Activated T-cell treated with anti-CD3 and anti-CD28 coated beads, Interleukin-2, amount 50 U/mL, for 72 hours (primary cell): Measurements from ENCODE around the gene CDAN1. TPM values are rescaled to one million over a fixed set of nuclear protein-coding genes. Genes with fewer than 3 reads are reported as not detected.

Experiments
- ATAC-seq, 2 donors: fragments of 150-1000 bp; cut with Tn5 transposase; replicated peaks in 1 of 2; 2 replicates each; pipeline ENCODE4 v1.10.0; 2021; ENCODE audit warnings: moderate library complexity in 2 of 2, mild to moderate bottlenecking in 1 of 2
- DNase-seq, 2 donors: peaks; one replicate each; pipeline ENCODE4 v3.0.0; 2021 to 2022; ENCODE audit warnings: mixed read lengths in 1 of 2
- H3K27ac Mint-ChIP-seq: one replicate; pipeline ENCODE4 v1.8.0; 2022; ENCODE audit warnings: mild to moderate bottlenecking, moderate library complexity, mixed read lengths
- H3K27me3 Mint-ChIP-seq: one replicate; pipeline ENCODE4 v1.8.0; 2022; ENCODE audit warnings: low read depth, mixed read lengths
- H3K36me3 Mint-ChIP-seq, 2 donors: one replicate each; pipeline ENCODE4 v1.8.0; 2022; ENCODE audit warnings: mixed read lengths in 2 of 2, mild to moderate bottlenecking in 1 of 2; ENCODE audit not compliant: insufficient read depth in 2 of 2
- H3K4me1 Mint-ChIP-seq: one replicate; pipeline ENCODE4 v1.8.0; 2022; ENCODE audit warnings: low read depth, mixed read lengths
- H3K4me3 Mint-ChIP-seq, 2 donors: one replicate each; pipeline ENCODE4 v1.8.0; 2022; ENCODE audit warnings: mild to moderate bottlenecking in 2 of 2, mixed read lengths in 2 of 2, moderate library complexity in 2 of 2
- H3K9me3 Mint-ChIP-seq, 2 donors: one replicate each; pipeline ENCODE4 v1.8.0; 2022; ENCODE audit warnings: mixed read lengths in 2 of 2
- total RNA-seq, 2 donors: library from RNA; stranded (reverse); gene quantifications; one replicate each; pipeline ENCODE4 v1.2.3, GENCODE V29; 2022

The CDAN1 gene
- total RNA-seq, 2 donors from 2014 or later: 18.2 to 26.0 TPM

- Mint-ChIP-seq H3K9me3 (no peaks in the 10 kb centered on the region), H3K4me3 (no peak overlapping the region), H3K27ac (no peak overlapping the region), H3K4me1 (peaks cover 5% of the 10 kb centered on the region), H3K27me3 (no peaks in the 10 kb centered on the region), H3K36me3 (peaks cover 3 to 13% of the 10 kb centered on the region in 2 donors)
- DNase-seq: no peak
- no peak for ATAC-seq
These were observed 6.8 kb downstream of the CDAN1 start for GRCh38 chr15:42730135-42730534.

- Mint-ChIP-seq H3K9me3 (no peaks in the 10 kb centered on the region), H3K27ac (no peak overlapping the region), H3K27me3 (no peaks in the 10 kb centered on the region), H3K36me3 (peaks cover 2 to 17% of the 10 kb centered on the region in 2 donors), H3K4me1 (no peaks in the 10 kb centered on the region), H3K4me3 (no peak overlapping the region)
- ATAC-seq (no peak), DNase-seq (no peak)
These were observed 7.5 kb downstream of the CDAN1 start for GRCh38 chr15:42729409-42729808.

GRCh38 chr15:42728972-42729371 lies 8.0 kb downstream of the CDAN1 start:
- DNase-seq (no peak), ATAC-seq (no peak)
- Mint-ChIP-seq H3K9me3 (no peaks in the 10 kb centered on the region), H3K36me3 (peaks cover 0 to 17% of the 10 kb centered on the region in 2 donors), H3K27ac (no peak overlapping the region), H3K4me1 (no peaks in the 10 kb centered on the region), H3K27me3 (no peaks in the 10 kb centered on the region), H3K4me3 (no peak overlapping the region)

- Mint-ChIP-seq H3K4me3 (no peak overlapping the region), H3K9me3 (no peaks in the 10 kb centered on the region), H3K27ac (no peak overlapping the region), H3K4me1 (no peaks in the 10 kb centered on the region), H3K36me3 (peaks cover 0 to 17% of the 10 kb centered on the region in 2 donors), H3K27me3 (no peaks in the 10 kb centered on the region)
- no peak for ATAC-seq
- DNase-seq: no peak
These were observed 8.4 kb downstream of the CDAN1 start for GRCh38 chr15:42728560-42728959.

GRCh38 chr15:42727750-42728381 lies 9.1 kb downstream of the CDAN1 start:
- H3K36me3 Mint-ChIP-seq: peaks cover 0 to 15% of the 10 kb centered on the region in 2 donors
- no peak for DNase-seq
- no peaks in the 10 kb centered on the region for H3K4me1 Mint-ChIP-seq
- no peak overlapping the region for H3K4me3 Mint-ChIP-seq
- H3K27ac Mint-ChIP-seq: no peak overlapping the region
- no peaks in the 10 kb centered on the region for H3K9me3 Mint-ChIP-seq
- H3K27me3 Mint-ChIP-seq: no peaks in the 10 kb centered on the region
- no peak for ATAC-seq

- Mint-ChIP-seq H3K9me3 (no peaks in the 10 kb centered on the region), H3K27me3 (no peaks in the 10 kb centered on the region), H3K4me3 (no peak overlapping the region), H3K4me1 (no peaks in the 10 kb centered on the region), H3K27ac (no peak overlapping the region), H3K36me3 (peaks cover 0 to 12% of the 10 kb centered on the region in 2 donors)
- no peak for ATAC-seq
- DNase-seq: no peak
These were observed 10.8 kb downstream of the CDAN1 start for GRCh38 chr15:42726114-42726513.

- Mint-ChIP-seq H3K27ac (peak overlapping the region; percentile 11), H3K27me3 (no peaks in the 10 kb centered on the region), H3K4me3 (no peak overlapping the region), H3K36me3 (peaks cover 0 to 12% of the 10 kb centered on the region in 2 donors), H3K9me3 (no peaks in the 10 kb centered on the region), H3K4me1 (no peaks in the 10 kb centered on the region)
- DNase-seq (no peak), ATAC-seq (no peak)
These were observed 11.5 kb downstream of the CDAN1 start for GRCh38 chr15:42725331-42725903.

- Mint-ChIP-seq H3K9me3 (no peaks in the 10 kb centered on the region), H3K4me1 (no peaks in the 10 kb centered on the region), H3K27ac (no peak overlapping the region), H3K36me3 (peaks cover 0 to 9% of the 10 kb centered on the region in 2 donors), H3K27me3 (no peaks in the 10 kb centered on the region), H3K4me3 (no peak overlapping the region)
- ATAC-seq (no peak), DNase-seq (no peak)
These were observed 12.7 kb downstream of the CDAN1 start for GRCh38 chr15:42724276-42724675.

- H3K9me3 Mint-ChIP-seq: no peaks in the 10 kb centered on the region
- H3K36me3 Mint-ChIP-seq: peaks cover 0 to 7% of the 10 kb centered on the region in 2 donors
- ATAC-seq (no peak), DNase-seq (no peak)
- no peaks in the 10 kb centered on the region for H3K27me3 Mint-ChIP-seq
- no peak overlapping the region for H3K27ac Mint-ChIP-seq
- H3K4me1 Mint-ChIP-seq: no peaks in the 10 kb centered on the region
- no peak overlapping the region for H3K4me3 Mint-ChIP-seq
These were observed 13.9 kb downstream of the CDAN1 start for GRCh38 chr15:42723068-42723467.

- DNase-seq (no peak), ATAC-seq (no peak)
- Mint-ChIP-seq H3K36me3 (peaks cover 0 to 7% of the 10 kb centered on the region in 2 donors), H3K9me3 (no peaks in the 10 kb centered on the region), H3K4me1 (no peaks in the 10 kb centered on the region), H3K4me3 (no peak overlapping the region), H3K27me3 (no peaks in the 10 kb centered on the region), H3K27ac (no peak overlapping the region)
These were observed 15.0 kb downstream of the CDAN1 start for GRCh38 chr15:42721916-42722315.

GRCh38 chr15:42721016-42721415 lies 15.9 kb downstream of the CDAN1 start:
- Mint-ChIP-seq H3K4me3 (no peak overlapping the region), H3K4me1 (no peaks in the 10 kb centered on the region), H3K36me3 (peaks cover 0 to 7% of the 10 kb centered on the region in 2 donors), H3K9me3 (no peaks in the 10 kb centered on the region), H3K27ac (no peak overlapping the region), H3K27me3 (no peaks in the 10 kb centered on the region)
- DNase-seq (no peak), ATAC-seq (no peak)

- no peaks in the 10 kb centered on the region for H3K27me3 Mint-ChIP-seq
- peaks cover 0 to 3% of the 10 kb centered on the region in 2 donors for H3K36me3 Mint-ChIP-seq
- ATAC-seq (no peak), DNase-seq (no peak)
- no peak overlapping the region for H3K27ac Mint-ChIP-seq
- H3K9me3 Mint-ChIP-seq: no peaks in the 10 kb centered on the region
- no peaks in the 10 kb centered on the region for H3K4me1 Mint-ChIP-seq
- H3K4me3 Mint-ChIP-seq: no peak overlapping the region
These were observed 16.9 kb downstream of the CDAN1 start for GRCh38 chr15:42720071-42720470.

- no peaks in the 10 kb centered on the region for H3K4me1 Mint-ChIP-seq
- no peak overlapping the region for H3K27ac Mint-ChIP-seq
- H3K9me3 Mint-ChIP-seq: no peaks in the 10 kb centered on the region
- no peaks in the 10 kb centered on the region for H3K27me3 Mint-ChIP-seq
- no peak for ATAC-seq
- no peaks in the 10 kb centered on the region for H3K36me3 Mint-ChIP-seq
- DNase-seq: no peak
- H3K4me3 Mint-ChIP-seq: no peak overlapping the region
These were observed 17.9 kb downstream of the CDAN1 start for GRCh38 chr15:42719043-42719442.

GRCh38 chr15:42716626-42717025 lies 20.3 kb downstream of the CDAN1 start:
- ATAC-seq (no peak), DNase-seq (no peak)
- no peak overlapping the region for H3K27ac Mint-ChIP-seq
- no peaks in the 10 kb centered on the region for H3K4me1 Mint-ChIP-seq
- no peak overlapping the region for H3K4me3 Mint-ChIP-seq
- H3K36me3 Mint-ChIP-seq: no peaks in the 10 kb centered on the region
- H3K27me3 Mint-ChIP-seq: no peaks in the 10 kb centered on the region
- no peaks in the 10 kb centered on the region for H3K9me3 Mint-ChIP-seq
